Ammon's horn (tissue), 1 donor: Measurements from ENCODE around the gene RUFY3.
A peak's percentile ranks its signal among the peaks of the same experiment; 100 is the strongest.
"Not testable (repeated sequence)": the region's sequence is repeated elsewhere in the genome, so short reads cannot be mapped to it uniquely, and the experiment has no call there.

Source experiments
- DNase-seq: peaks from one replicate; pipeline ENCODE4 v3.0.0-alpha.2; 2016; ENCODE audit warnings: low spot score

RUFY3 gene

GRCh38 chr4:70787496-70787895 lies 65.7 kb downstream of the RUFY3 start:
- DNase-seq: no peak

GRCh38 chr4:70788733-70789132 lies 67.0 kb downstream of the RUFY3 start:
- DNase-seq: no peak

GRCh38 chr4:70793626-70794025 lies 71.9 kb downstream of the RUFY3 start:
- no peak for DNase-seq

GRCh38 chr4:70801265-70801809 lies 79.6 kb downstream of the RUFY3 start:
- no peak for DNase-seq

GRCh38 chr4:70802928-70803580 lies 81.3 kb downstream of the RUFY3 start:
- DNase-seq: no peak

GRCh38 chr4:70808151-70808550 lies 86.4 kb downstream of the RUFY3 start:
- DNase-seq: no peak

GRCh38 chr4:70815370-70815769 lies 93.6 kb downstream of the RUFY3 start:
- DNase-seq: no peak

- DNase-seq: no peak
Measured at GRCh38 chr4:70816894-70817293, 95.1 kb downstream of the RUFY3 start.

- DNase-seq: no peak
Measured at GRCh38 chr4:70818173-70818855, 96.5 kb downstream of the RUFY3 start.

GRCh38 chr4:70818921-70819320 lies 97.2 kb downstream of the RUFY3 start:
- no peak for DNase-seq

GRCh38 chr4:70829015-70829414 lies 107.3 kb downstream of the RUFY3 start:
- no peak for DNase-seq

GRCh38 chr4:70829492-70829891 lies 107.7 kb downstream of the RUFY3 start:
- DNase-seq: no peak

GRCh38 chr4:70830054-70830453 lies 108.3 kb downstream of the RUFY3 start:
- no peak for DNase-seq

GRCh38 chr4:70831293-70831692 lies 109.5 kb downstream of the RUFY3 start:
- DNase-seq: no peak

GRCh38 chr4:70833675-70834074 lies 111.9 kb downstream of the RUFY3 start:
- no peak for DNase-seq

GRCh38 chr4:70836081-70836480 lies 114.3 kb downstream of the RUFY3 start:
- no peak for DNase-seq

GRCh38 chr4:70838204-70838603 lies 116.4 kb downstream of the RUFY3 start:
- DNase-seq: no peak

- peak; percentile 57 for DNase-seq
Measured at GRCh38 chr4:70838666-70839588, 117.2 kb downstream of the RUFY3 start.

GRCh38 chr4:70839589-70840093 lies 117.9 kb downstream of the RUFY3 start, which contains the start of gene GRSF1:
GRSF1 (minus strand) TSS chr4:70839890; CDS start chr4:70839827, 63 bp downstream.
- peak; percentile 96 for DNase-seq

- peak; percentile 35 for DNase-seq
Measured at GRCh38 chr4:70840137-70840536, 118.4 kb downstream of the RUFY3 start.

GRCh38 chr4:70840631-70841030 lies 118.9 kb downstream of the RUFY3 start:
- not testable (repeated sequence) for DNase-seq

GRCh38 chr4:70841211-70841610 lies 119.4 kb downstream of the RUFY3 start:
- no peak for DNase-seq
